ENCODE measurements around the gene SOX9.

DNA sequence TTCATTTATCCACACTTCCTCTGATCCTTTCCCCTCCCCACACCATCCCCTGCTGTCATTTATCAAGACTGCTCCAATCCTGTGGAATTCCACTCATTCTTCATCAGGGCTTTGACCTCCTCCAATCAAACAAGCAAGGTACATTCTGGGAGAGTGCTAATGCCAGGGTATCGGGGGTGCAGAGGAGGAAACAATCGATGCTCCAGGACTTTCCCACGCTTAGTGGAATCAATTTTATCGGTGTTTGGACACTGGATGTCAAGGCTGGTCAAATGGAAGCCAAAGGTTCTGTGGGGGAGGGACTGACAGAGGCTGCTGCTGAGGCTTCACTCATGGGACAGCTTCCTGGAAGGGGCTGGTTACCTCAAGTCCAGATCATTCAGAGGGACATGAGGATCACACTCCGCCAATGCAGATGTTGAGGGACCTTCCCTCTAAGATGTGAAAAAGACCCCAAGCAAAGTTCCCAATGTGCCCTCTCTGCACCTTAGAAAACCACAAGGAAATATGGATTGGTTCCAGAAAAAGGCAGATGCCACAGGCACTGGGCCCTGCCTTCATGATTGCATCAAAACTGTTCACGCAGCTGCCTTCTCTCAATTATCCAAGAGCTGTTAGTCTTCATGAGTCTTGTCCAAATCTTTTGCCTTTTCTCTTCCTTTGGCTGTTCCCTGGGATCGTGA, 44.7 kb upstream of the SOX9 start:
- TF ChIP-seq ZNF274 (IDR thresholded peaks at IDR 0.05; ENCODE audit: low read depth, low read length) (no peak), YY1 (IDR thresholded peaks at IDR 0.05; ENCODE audit: insufficient read depth, insufficient read length) (no peak), SUZ12 (IDR thresholded peaks at IDR 0.05; ENCODE audit: extremely low read depth, insufficient read depth, insufficient read length) (no peak)
